Panc1 (cell line): Measurements from ENCODE around the gene PTAR1. TPM values are rescaled to one million over a fixed set of nuclear protein-coding genes. Genes with fewer than 3 reads are reported as not detected.

Source experiments
- ATAC-seq: fragments of 200-7000 bp; cut with Tn5 transposase; 2 replicates; pipeline ENCODE4 v1.9.1; 2020; ENCODE audit warnings: mild to moderate bottlenecking, moderate library complexity
- BruUV-seq: library from RNA; stranded (reverse); fragments of 400-500 nt; replicated peaks from 2 replicates; lab custom pipeline; 2021; lab: Mats Ljungman, UMichigan
- CTCF ChIA-PET: fragments of 300-600 bp; sonication (Branson Sonifier 250); formaldehyde crosslinking; loops from one replicate; lab custom pipeline; 2022; ENCODE audit warnings: antibody characterized with exemption; lab: Charles Lee
- POLR2A ChIA-PET: fragments of 300-600 bp; sonication (Branson Sonifier 250); formaldehyde crosslinking; loops from one replicate; lab custom pipeline; 2022; ENCODE audit warnings: antibody characterized with exemption; lab: Charles Lee
- DNase-seq: peaks from one replicate; pipeline ENCODE4 v3.0.0-alpha.2; 2010; ENCODE audit warnings: low read depth, low spot score
- H3K27ac ChIP-seq: 2 replicates; pipeline ENCODE4 v1.5.1; 2011; ENCODE audit warnings: mild to moderate bottlenecking, low read length, inconsistent platforms
- H3K27me3 ChIP-seq: fragments of 200-500 bp; sonication (Bioruptor generic); 2 replicates; pipeline ENCODE4 v1.6.0; 2014; ENCODE audit warnings: low read length, inconsistent platforms; ENCODE audit not compliant: control insufficient read depth, insufficient read depth
- H3K36me3 ChIP-seq: fragments of 200-500 bp; sonication (Bioruptor generic); 2 replicates; pipeline ENCODE4 v1.5.1; 2014; ENCODE audit warnings: inconsistent platforms, mild to moderate bottlenecking, low read length, moderate library complexity; ENCODE audit not compliant: control insufficient read depth, insufficient read depth
- H3K4me1 ChIP-seq: 2 replicates; pipeline ENCODE4 v1.5.1; 2011; ENCODE audit warnings: inconsistent platforms, mild to moderate bottlenecking, low read length, moderate library complexity; ENCODE audit not compliant: control insufficient read depth, insufficient read depth
- H3K4me3 ChIP-seq, 2 experiments: 2 replicates each; pipeline ENCODE4 v1.5.1; 2011 to 2012; ENCODE audit warnings: low read depth in 2 of 2, low read length in 2 of 2, mild to moderate bottlenecking in 2 of 2, inconsistent platforms in 1 of 2, moderate library complexity in 1 of 2
- H3K9me3 ChIP-seq: fragments of 200-500 bp; sonication (Bioruptor generic); 2 replicates; pipeline ENCODE4 v1.5.1; 2014; ENCODE audit warnings: low read depth, mild to moderate bottlenecking, inconsistent platforms, low read length, moderate library complexity; ENCODE audit not compliant: control insufficient read depth, insufficient read depth
- CTCF ChIP-seq: fragments of 450-650 bp; IDR thresholded peaks from 2 replicates; pipeline ENCODE4 v1.5.1; 2017; ENCODE audit warnings: mild to moderate bottlenecking
- POLR2AphosphoS5 ChIP-seq: IDR thresholded peaks from 2 replicates; pipeline ENCODE4 v1.6.1; 2012; ENCODE audit warnings: mild to moderate bottlenecking, low read depth, low read length, moderate library complexity
- REST ChIP-seq, 2 experiments: IDR thresholded peaks; 2 replicates each; pipeline ENCODE4 v1.6.1; 2011 to 2012; ENCODE audit warnings: low read depth in 2 of 2, control low read depth in 1 of 2, low read length in 1 of 2, mild to moderate bottlenecking in 1 of 2, moderate library complexity in 1 of 2; ENCODE audit not compliant: insufficient read depth in 1 of 2
- SIN3A ChIP-seq: IDR thresholded peaks from 2 replicates; pipeline ENCODE4 v1.6.1; 2012; ENCODE audit warnings: low read depth, mild to moderate bottlenecking, low read length, moderate library complexity, borderline replicate concordance; ENCODE audit not compliant: insufficient read depth
- TCF7L2 ChIP-seq: IDR thresholded peaks from 2 replicates; pipeline ENCODE4 v1.6.1; 2011; ENCODE audit warnings: mild to moderate bottlenecking, low read depth, low read length, inconsistent platforms
- in situ Hi-C: cut with HindIII; loops from 2 replicates; pipeline ENCODE4 v1.10.0; 2016; ENCODE audit warnings: low sequenced_read_pairs, low pct_unique_long_range_greater_than_20kb
- intact Hi-C: fragments of 100-400 bp; cut with micrococcal nuclease; formaldehyde crosslinking; loops from one replicate; pipeline ENCODE4 v1.10.0; 2022; ENCODE audit not compliant: unreplicated experiment
- total RNA-seq: library from RNA; stranded (reverse); gene quantifications from one replicate; pipeline ENCODE4 v1.2.1, GENCODE V29; 2021; ENCODE audit not compliant: unreplicated experiment

Gene PTAR1
- total RNA-seq, 1 experiment from 2014 or later: 26.0 TPM

- Histone ChIP-seq H3K4me1 (no peaks in the 10 kb centered on the region), H3K27ac (no peak overlapping the region), H3K36me3 (peaks cover 3% of the 10 kb centered on the region), H3K9me3 (no peaks in the 10 kb centered on the region), H3K4me3 (no peak overlapping the region), H3K27me3 (no peaks in the 10 kb centered on the region)
- TF ChIP-seq SIN3A (no peak), POLR2AphosphoS5 (no peak), REST (IDR thresholded peaks at IDR 0.05; ENCODE audit: insufficient read depth in 1 of 2, low read depth in 2 of 2, low read length in 1 of 2) (no peak), CTCF (no peak), TCF7L2 (no peak)
- ChIA-PET POLR2A (no interaction called here), CTCF (no interaction called here)
- in situ Hi-C loops (no loop called here), intact Hi-C loops (no loop called here)
- BruUV-seq: no TSS peak
- ATAC-seq: no peak
- no peak for DNase-seq
Observed at GRCh38 chr9:69719367-69719766, 40.4 kb downstream of the PTAR1 start.

- ATAC-seq (no peak), DNase-seq (no peak)
- no TSS peak for BruUV-seq
- CTCF ChIA-PET: no interaction called here
- no peak for TF ChIP-seq CTCF
- no peak for TF ChIP-seq REST (IDR thresholded peaks at IDR 0.05; ENCODE audit: insufficient read depth in 1 of 2, low read depth in 2 of 2, low read length in 1 of 2)
- TF ChIP-seq POLR2AphosphoS5: no peak
- no peak overlapping the region for H3K4me3 ChIP-seq
- no peaks in the 10 kb centered on the region for H3K4me1 ChIP-seq
- POLR2A ChIA-PET: no interaction called here
- no peaks in the 10 kb centered on the region for H3K27me3 ChIP-seq
- in situ Hi-C loops: no loop called here
- intact Hi-C loops: no loop called here
- H3K27ac ChIP-seq: no peak overlapping the region
- no peaks in the 10 kb centered on the region for H3K9me3 ChIP-seq
- no peaks in the 10 kb centered on the region; the same call in 1 of the 2 replicates for H3K36me3 ChIP-seq
Observed at GRCh38 chr9:69718218-69718617, 41.6 kb downstream of the PTAR1 start.
